GM23338 (cell line): Measurements from ENCODE around the gene SOX13. TPM values are rescaled to one million over a fixed set of nuclear protein-coding genes. Genes with fewer than 3 reads are reported as not detected.
A peak's percentile ranks its signal among the peaks of the same experiment; 100 is the strongest.

Experiments used
- ATAC-seq: fragments of 200-7000 bp; cut with Tn5 transposase; 3 replicates; pipeline ENCODE4 v1.9.1; 2020
- DNase-seq: peaks from one replicate; pipeline ENCODE4 v3.0.0-alpha.2; 2015; ENCODE audit warnings: low spot score
- H2AFZ ChIP-seq: fragments of 200-600 bp; sonication (generic); 2 replicates; pipeline ENCODE4 v1.8.0; 2016; ENCODE audit warnings: antibody characterized with exemption, mild to moderate bottlenecking, moderate library complexity
- H3F3A ChIP-seq: fragments of 200-600 bp; sonication (generic); replicated peaks from 2 replicates; pipeline ENCODE4 v1.8.0; 2017; ENCODE audit warnings: antibody characterized with exemption, mixed run types, low read depth
- H3K27ac ChIP-seq: fragments of 200-600 bp; sonication (generic); 2 replicates; pipeline ENCODE4 v1.6.1; 2016; ENCODE audit warnings: low read depth
- H3K27me3 ChIP-seq: fragments of 200-600 bp; sonication (generic); 2 replicates; pipeline ENCODE4 v1.8.0; 2016; ENCODE audit warnings: mild to moderate bottlenecking, mixed run types, moderate library complexity; ENCODE audit not compliant: insufficient read depth
- H3K36me3 ChIP-seq: fragments of 200-600 bp; sonication (generic); 2 replicates; pipeline ENCODE4 v1.8.0; 2016; ENCODE audit warnings: mild to moderate bottlenecking; ENCODE audit not compliant: insufficient read depth
- H3K4me1 ChIP-seq: fragments of 200-600 bp; sonication (generic); 2 replicates; pipeline ENCODE4 v1.8.0; 2016; ENCODE audit warnings: mild to moderate bottlenecking, moderate library complexity; ENCODE audit not compliant: insufficient read depth
- H3K4me2 ChIP-seq: fragments of 200-600 bp; sonication (generic); 2 replicates; pipeline ENCODE4 v1.7.1; 2017; ENCODE audit warnings: mixed run types
- H3K4me3 ChIP-seq: fragments of 200-600 bp; sonication (generic); 2 replicates; pipeline ENCODE4 v1.6.1; 2016; ENCODE audit warnings: mixed run types
- H3K79me2 ChIP-seq: fragments of 200-600 bp; sonication (generic); replicated peaks from 2 replicates; pipeline ENCODE4 v1.8.0; 2017; ENCODE audit warnings: mild to moderate bottlenecking; ENCODE audit not compliant: insufficient read depth
- H3K9me2 ChIP-seq: fragments of 200-600 bp; sonication (generic); 2 replicates; pipeline ENCODE4 v1.8.0; 2017; ENCODE audit not compliant: insufficient read depth
- H4K20me1 ChIP-seq: fragments of 200-600 bp; sonication (generic); replicated peaks from 2 replicates; pipeline ENCODE4 v1.8.0; 2017; ENCODE audit warnings: mild to moderate bottlenecking; ENCODE audit not compliant: insufficient read depth
- H3K27ac Mint-ChIP-seq: 2 replicates; pipeline ENCODE4 v1.8.0; 2020; ENCODE audit warnings: inconsistent platforms, mild to moderate bottlenecking, moderate library complexity, mixed read lengths
- H3K27me3 Mint-ChIP-seq: 3 replicates; pipeline ENCODE4 v1.8.0; 2022; ENCODE audit warnings: low read depth, mild to moderate bottlenecking, moderate library complexity, mixed read lengths, inconsistent platforms; ENCODE audit not compliant: insufficient read depth, poor library complexity
- H3K36me3 Mint-ChIP-seq: 3 replicates; pipeline ENCODE4 v1.8.0; 2021; ENCODE audit warnings: low read depth, mild to moderate bottlenecking, inconsistent platforms, moderate library complexity, mixed read lengths
- H3K4me1 Mint-ChIP-seq: 3 replicates; pipeline ENCODE4 v1.8.0; 2020; ENCODE audit warnings: mild to moderate bottlenecking, inconsistent platforms, mixed read lengths
- H3K4me3 Mint-ChIP-seq: 3 replicates; pipeline ENCODE4 v1.8.0; 2021; ENCODE audit warnings: moderate library complexity, mild to moderate bottlenecking, inconsistent platforms, mixed read lengths
- H3K9me3 Mint-ChIP-seq: 3 replicates; pipeline ENCODE4 v1.8.0; 2020; ENCODE audit warnings: moderate library complexity, mild to moderate bottlenecking, inconsistent platforms, mixed read lengths
- EZH2 ChIP-seq: fragments of 200-600 bp; sonication (generic); IDR thresholded peaks from one replicate; pipeline ENCODE4 v1.8.0; 2017; ENCODE audit warnings: antibody characterized with exemption, mild to moderate bottlenecking, low read depth; ENCODE audit not compliant: unreplicated experiment
- JUNB ChIP-seq: IDR thresholded peaks from one replicate; pipeline ENCODE4 v1.6.1; 2016; ENCODE audit warnings: antibody characterized with exemption; ENCODE audit not compliant: unreplicated experiment
- POLR2AphosphoS5 ChIP-seq: IDR thresholded peaks from 2 replicates; pipeline ENCODE4 v1.6.1; 2016; ENCODE audit warnings: antibody characterized with exemption, low read depth
- STAT1 ChIP-seq: IDR thresholded peaks from one replicate; pipeline ENCODE4 v1.6.1; 2016; ENCODE audit warnings: antibody characterized with exemption; ENCODE audit not compliant: unreplicated experiment
- ZNF114 ChIP-seq: fragments of 250-450 bp; sonication (Bioruptor Pico); IDR thresholded peaks from 2 replicates; pipeline ENCODE4 v1.5.0; 2020; ENCODE audit warnings: mild to moderate bottlenecking, moderate library complexity
- polyA plus RNA-seq: library from polyadenylated mRNA; unstranded; fragments of >200 nt; fragmentation: Nextera tagmentation; extraction: Ambion mirVana; gene quantifications from 2 replicates; pipeline ENCODE4 v1.2.1, GENCODE V29; 2016
- total RNA-seq: library from RNA; depleted of rRNA; stranded (reverse); fragments of >200 nt; shearing (Covaris generic); gene quantifications from 2 replicates; pipeline ENCODE4 v1.2.3, GENCODE V29; 2014
- TF ChIP-seq, protein P1 (sequence below): IDR thresholded peaks from 2 replicates; pipeline ENCODE4 v1.6.1; 2016; ENCODE audit warnings: antibody characterized with exemption
- TF ChIP-seq, protein P2 (sequence below), 2 experiments: fragments of 200-600 bp in 1 of 2; sonication (generic) in 1 of 2; conservative IDR thresholded peaks; 2 replicates each; pipeline versions ENCODE4 v1.5.1 to v1.6.1; 2016 to 2017; ENCODE audit warnings: antibody characterized with exemption in 2 of 2, low read depth in 2 of 2, mild to moderate bottlenecking in 2 of 2, moderate library complexity in 1 of 2
- TF ChIP-seq, protein P3 (sequence below): fragments of 250-450 bp; sonication (Bioruptor Pico); IDR thresholded peaks from 2 replicates; pipeline ENCODE4 v1.5.0; 2020; ENCODE audit warnings: mild to moderate bottlenecking, moderate library complexity

Gene SOX13
- total and polyA plus RNA-seq, 2 experiments from 2014 or later, result 28.6 to 123 TPM

DNA sequence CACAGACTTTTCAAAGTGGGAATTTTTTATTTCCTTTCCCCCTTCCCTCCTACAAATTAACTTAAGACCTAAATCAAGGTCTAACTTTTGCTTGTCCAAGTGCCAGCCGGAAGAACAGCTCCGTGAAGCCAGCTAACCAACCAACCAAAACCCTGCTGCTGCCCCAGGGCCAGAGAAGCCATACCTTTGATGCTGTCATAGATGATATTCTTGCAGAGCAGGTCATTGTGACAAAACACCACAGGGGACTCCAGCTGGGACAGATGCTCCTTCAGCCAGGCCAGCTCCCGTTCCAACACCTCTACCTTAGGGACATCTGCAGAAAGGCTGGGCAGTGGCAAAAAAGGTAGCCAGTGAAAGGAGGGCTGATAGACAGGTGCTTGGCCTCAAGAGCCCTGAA is 68.2 kb downstream of the SOX13 start (continued):
- TF ChIP-seq, protein P1, sequence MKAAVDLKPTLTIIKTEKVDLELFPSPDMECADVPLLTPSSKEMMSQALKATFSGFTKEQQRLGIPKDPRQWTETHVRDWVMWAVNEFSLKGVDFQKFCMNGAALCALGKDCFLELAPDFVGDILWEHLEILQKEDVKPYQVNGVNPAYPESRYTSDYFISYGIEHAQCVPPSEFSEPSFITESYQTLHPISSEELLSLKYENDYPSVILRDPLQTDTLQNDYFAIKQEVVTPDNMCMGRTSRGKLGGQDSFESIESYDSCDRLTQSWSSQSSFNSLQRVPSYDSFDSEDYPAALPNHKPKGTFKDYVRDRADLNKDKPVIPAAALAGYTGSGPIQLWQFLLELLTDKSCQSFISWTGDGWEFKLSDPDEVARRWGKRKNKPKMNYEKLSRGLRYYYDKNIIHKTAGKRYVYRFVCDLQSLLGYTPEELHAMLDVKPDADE, result no peak
- TF ChIP-seq ZNF114 (CRISPR knock-in tag) (no peak), STAT1 (no peak), POLR2AphosphoS5 (no peak), JUNB (no peak), EZH2 (no peak)

DNA sequence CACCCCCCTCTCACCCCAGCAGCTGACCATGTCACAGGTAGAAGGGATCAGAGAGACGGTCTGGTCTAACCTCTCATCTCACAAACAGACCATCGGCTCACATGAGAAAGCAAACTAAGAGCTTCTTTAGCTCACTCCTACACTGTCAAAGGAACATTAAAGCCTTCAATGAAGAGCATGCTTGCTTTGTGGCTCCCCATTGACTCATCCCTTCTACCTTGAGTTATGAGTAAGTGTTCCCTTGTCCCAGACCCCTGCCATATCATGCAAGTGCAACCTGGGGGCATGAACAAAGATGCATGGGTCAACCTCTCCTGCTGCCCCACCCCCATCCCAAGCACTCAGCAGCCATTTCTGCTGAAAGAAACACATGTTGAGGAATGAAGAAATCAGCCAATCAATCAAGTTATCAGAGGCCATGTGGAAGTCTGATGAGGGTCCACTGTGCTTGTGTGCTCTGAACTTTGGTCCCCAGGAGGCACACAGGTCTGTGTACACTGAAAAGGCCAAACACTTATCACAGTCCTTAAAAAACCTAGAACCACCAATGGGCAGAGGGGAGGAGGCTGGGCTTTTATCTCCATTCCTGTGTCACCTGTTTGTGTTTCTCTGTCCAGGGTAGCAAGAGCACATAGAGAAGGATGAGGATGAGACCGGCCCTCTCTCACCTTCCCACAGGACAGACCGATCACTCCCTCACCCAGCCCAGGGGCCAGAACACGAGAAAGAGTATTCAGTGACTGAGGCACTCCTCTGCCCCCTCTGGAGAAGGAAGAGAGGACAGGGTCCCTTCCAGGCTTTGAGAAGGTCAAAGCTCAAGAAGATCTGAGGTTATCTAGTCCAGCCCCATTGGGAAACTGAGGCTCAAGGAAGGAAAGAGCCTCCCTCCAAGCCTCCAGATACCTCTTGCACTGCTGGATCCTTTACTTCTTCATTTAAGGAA is 69.4 kb downstream of the SOX13 start:
- Histone ChIP-seq H3K4me1 (peaks cover 7% of the 10 kb centered on the region; the same call in 1 of the 2 replicates), H2AFZ (no peak overlapping the region), H3K79me2 (no peaks in the 10 kb centered on the region), H3K4me3 (no peak overlapping the region), H3K4me2 (no peak overlapping the region), H3K27ac (no peak overlapping the region), H3K36me3 (no peaks in the 10 kb centered on the region), H3K9me2 (no peaks in the 10 kb centered on the region), H3K27me3 (no peaks in the 10 kb centered on the region), H3F3A (no peaks in the 10 kb centered on the region), H4K20me1 (no peaks in the 10 kb centered on the region)
- H3K36me3 Mint-ChIP-seq, result peaks cover 17% of the 10 kb centered on the region
- H3K27me3 Mint-ChIP-seq, result peaks cover 11% of the 10 kb centered on the region
- no peak overlapping the region for H3K27ac Mint-ChIP-seq
- ATAC-seq (peak; percentile 22; the same call in 2 of the 3 replicates), DNase-seq (no peak)
- no peaks in the 10 kb centered on the region for H3K9me3 Mint-ChIP-seq
- no peak overlapping the region for H3K4me3 Mint-ChIP-seq
- H3K4me1 Mint-ChIP-seq, result peaks cover 20% of the 10 kb centered on the region
- TF ChIP-seq, protein P2, sequence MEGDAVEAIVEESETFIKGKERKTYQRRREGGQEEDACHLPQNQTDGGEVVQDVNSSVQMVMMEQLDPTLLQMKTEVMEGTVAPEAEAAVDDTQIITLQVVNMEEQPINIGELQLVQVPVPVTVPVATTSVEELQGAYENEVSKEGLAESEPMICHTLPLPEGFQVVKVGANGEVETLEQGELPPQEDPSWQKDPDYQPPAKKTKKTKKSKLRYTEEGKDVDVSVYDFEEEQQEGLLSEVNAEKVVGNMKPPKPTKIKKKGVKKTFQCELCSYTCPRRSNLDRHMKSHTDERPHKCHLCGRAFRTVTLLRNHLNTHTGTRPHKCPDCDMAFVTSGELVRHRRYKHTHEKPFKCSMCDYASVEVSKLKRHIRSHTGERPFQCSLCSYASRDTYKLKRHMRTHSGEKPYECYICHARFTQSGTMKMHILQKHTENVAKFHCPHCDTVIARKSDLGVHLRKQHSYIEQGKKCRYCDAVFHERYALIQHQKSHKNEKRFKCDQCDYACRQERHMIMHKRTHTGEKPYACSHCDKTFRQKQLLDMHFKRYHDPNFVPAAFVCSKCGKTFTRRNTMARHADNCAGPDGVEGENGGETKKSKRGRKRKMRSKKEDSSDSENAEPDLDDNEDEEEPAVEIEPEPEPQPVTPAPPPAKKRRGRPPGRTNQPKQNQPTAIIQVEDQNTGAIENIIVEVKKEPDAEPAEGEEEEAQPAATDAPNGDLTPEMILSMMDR (conservative IDR thresholded peaks at IDR 0.05; ENCODE audit: low read depth in 2 of 2), result peak; percentile 14 to 22; a peak in 1 of 4 replicates
- TF ChIP-seq JUNB, result no peak

DNA sequence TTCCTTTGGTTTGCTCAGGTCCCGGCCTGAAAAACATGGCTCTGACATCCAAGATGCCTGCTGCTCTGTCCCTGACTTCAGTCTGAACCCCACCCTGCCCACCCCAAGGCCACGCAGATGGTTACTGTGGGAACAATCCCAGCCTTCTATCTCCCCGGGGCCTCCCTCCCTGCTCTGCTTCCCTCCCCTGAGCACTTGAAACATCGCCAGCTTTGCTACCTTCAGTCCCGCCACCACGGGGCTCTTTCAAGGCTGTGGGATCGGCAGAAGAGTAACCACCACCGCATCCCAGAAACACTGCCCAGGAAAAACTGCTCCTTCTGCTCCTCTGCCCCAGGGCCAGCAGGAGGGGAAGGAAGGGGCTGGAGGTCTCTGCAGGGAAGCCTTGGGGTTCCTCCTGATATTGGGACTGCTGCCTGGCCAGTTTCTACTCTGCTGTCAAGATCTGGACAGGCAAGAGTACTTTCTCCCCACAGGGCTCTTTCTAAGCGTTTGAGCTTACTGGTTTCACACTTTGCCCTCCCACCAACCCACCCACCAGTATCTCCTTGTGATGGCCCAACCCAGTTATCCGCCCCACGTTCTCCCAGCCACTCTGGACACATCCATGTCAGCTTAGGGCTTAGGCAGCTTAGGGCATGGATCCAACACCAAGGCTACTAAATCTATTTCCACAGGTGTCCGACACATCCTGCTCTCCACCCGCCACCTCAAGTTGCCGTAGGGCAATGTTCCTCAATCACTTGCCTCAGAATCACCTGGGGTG is 70.5 kb downstream of the SOX13 start:
- Histone ChIP-seq H3K27me3 (no peaks in the 10 kb centered on the region), H3K79me2 (no peaks in the 10 kb centered on the region), H3K4me3 (no peak overlapping the region), H3K27ac (no peak overlapping the region), H3F3A (no peaks in the 10 kb centered on the region; the same call in 1 of the 2 replicates), H3K4me2 (no peak overlapping the region), H3K4me1 (peaks cover 18% of the 10 kb centered on the region), H3K9me2 (no peaks in the 10 kb centered on the region), H2AFZ (no peak overlapping the region), H4K20me1 (no peaks in the 10 kb centered on the region), H3K36me3 (no peaks in the 10 kb centered on the region)
- Mint-ChIP-seq H3K27ac (no peak overlapping the region), H3K9me3 (no peaks in the 10 kb centered on the region), H3K4me1 (peaks cover 32% of the 10 kb centered on the region), H3K36me3 (peaks cover 17% of the 10 kb centered on the region), H3K4me3 (no peak overlapping the region), H3K27me3 (peaks cover 16% of the 10 kb centered on the region)
- no peak for DNase-seq
- no peak for ATAC-seq
- TF ChIP-seq, protein P3, sequence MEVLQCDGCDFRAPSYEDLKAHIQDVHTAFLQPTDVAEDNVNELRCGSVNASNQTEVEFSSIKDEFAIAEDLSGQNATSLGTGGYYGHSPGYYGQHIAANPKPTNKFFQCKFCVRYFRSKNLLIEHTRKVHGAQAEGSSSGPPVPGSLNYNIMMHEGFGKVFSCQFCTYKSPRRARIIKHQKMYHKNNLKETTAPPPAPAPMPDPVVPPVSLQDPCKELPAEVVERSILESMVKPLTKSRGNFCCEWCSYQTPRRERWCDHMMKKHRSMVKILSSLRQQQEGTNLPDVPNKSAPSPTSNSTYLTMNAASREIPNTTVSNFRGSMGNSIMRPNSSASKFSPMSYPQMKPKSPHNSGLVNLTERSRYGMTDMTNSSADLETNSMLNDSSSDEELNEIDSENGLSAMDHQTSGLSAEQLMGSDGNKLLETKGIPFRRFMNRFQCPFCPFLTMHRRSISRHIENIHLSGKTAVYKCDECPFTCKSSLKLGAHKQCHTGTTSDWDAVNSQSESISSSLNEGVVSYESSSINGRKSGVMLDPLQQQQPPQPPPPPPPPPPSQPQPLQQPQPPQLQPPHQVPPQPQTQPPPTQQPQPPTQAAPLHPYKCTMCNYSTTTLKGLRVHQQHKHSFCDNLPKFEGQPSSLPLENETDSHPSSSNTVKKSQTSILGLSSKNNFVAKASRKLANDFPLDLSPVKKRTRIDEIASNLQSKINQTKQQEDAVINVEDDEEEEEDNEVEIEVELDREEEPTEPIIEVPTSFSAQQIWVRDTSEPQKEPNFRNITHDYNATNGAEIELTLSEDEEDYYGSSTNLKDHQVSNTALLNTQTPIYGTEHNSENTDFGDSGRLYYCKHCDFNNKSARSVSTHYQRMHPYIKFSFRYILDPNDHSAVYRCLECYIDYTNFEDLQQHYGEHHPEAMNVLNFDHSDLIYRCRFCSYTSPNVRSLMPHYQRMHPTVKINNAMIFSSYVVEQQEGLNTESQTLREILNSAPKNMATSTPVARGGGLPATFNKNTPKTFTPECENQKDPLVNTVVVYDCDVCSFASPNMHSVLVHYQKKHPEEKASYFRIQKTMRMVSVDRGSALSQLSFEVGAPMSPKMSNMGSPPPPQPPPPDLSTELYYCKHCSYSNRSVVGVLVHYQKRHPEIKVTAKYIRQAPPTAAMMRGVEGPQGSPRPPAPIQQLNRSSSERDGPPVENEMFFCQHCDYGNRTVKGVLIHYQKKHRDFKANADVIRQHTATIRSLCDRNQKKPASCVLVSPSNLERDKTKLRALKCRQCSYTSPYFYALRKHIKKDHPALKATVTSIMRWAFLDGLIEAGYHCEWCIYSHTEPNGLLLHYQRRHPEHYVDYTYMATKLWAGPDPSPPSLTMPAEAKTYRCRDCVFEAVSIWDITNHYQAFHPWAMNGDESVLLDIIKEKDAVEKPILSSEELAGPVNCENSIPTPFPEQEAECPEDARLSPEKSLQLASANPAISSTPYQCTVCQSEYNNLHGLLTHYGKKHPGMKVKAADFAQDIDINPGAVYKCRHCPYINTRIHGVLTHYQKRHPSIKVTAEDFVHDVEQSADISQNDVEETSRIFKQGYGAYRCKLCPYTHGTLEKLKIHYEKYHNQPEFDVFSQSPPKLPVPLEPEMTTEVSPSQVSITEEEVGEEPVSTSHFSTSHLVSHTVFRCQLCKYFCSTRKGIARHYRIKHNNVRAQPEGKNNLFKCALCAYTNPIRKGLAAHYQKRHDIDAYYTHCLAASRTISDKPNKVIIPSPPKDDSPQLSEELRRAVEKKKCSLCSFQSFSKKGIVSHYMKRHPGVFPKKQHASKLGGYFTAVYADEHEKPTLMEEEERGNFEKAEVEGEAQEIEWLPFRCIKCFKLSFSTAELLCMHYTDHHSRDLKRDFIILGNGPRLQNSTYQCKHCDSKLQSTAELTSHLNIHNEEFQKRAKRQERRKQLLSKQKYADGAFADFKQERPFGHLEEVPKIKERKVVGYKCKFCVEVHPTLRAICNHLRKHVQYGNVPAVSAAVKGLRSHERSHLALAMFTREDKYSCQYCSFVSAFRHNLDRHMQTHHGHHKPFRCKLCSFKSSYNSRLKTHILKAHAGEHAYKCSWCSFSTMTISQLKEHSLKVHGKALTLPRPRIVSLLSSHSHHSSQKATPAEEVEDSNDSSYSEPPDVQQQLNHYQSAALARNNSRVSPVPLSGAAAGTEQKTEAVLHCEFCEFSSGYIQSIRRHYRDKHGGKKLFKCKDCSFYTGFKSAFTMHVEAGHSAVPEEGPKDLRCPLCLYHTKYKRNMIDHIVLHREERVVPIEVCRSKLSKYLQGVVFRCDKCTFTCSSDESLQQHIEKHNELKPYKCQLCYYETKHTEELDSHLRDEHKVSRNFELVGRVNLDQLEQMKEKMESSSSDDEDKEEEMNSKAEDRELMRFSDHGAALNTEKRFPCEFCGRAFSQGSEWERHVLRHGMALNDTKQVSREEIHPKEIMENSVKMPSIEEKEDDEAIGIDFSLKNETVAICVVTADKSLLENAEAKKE (CRISPR knock-in tag), result no peak
- TF ChIP-seq STAT1, result no peak
